DOHH2 (cell line): ENCODE results near the gene CCNA1.

Experiments
- H3F3A ChIP-seq: fragments of 200-600 bp; sonication (generic), shearing (Covaris generic); 2 replicates; pipeline ENCODE4 v1.6.0; 2016; ENCODE audit warnings: antibody characterized with exemption, mild to moderate bottlenecking; ENCODE audit not compliant: control insufficient read depth, insufficient read depth
- H3K27ac ChIP-seq: fragments of 200-600 bp; sonication (generic); 2 replicates; pipeline ENCODE4 v1.5.1; 2014; ENCODE audit warnings: low read depth, mild to moderate bottlenecking, low read length, moderate library complexity
- H3K27me3 ChIP-seq: fragments of 200-600 bp; sonication (generic); 2 replicates; pipeline ENCODE4 v1.6.1; 2014; ENCODE audit warnings: mild to moderate bottlenecking, low read length, mixed read lengths; ENCODE audit not compliant: control insufficient read depth
- H3K36me3 ChIP-seq: fragments of 200-600 bp; sonication (generic); 2 replicates; pipeline ENCODE4 v1.6.1; 2014; ENCODE audit warnings: mild to moderate bottlenecking, low read length, moderate library complexity, mixed read lengths; ENCODE audit not compliant: control insufficient read depth
- H3K4me1 ChIP-seq: fragments of 200-600 bp; sonication (generic); 2 replicates; pipeline ENCODE4 v1.6.1; 2014; ENCODE audit warnings: mild to moderate bottlenecking, low read length, mixed read lengths; ENCODE audit not compliant: control insufficient read depth
- H3K4me2 ChIP-seq: fragments of 200-600 bp; sonication (generic); 2 replicates; pipeline ENCODE4 v1.6.0; 2014; ENCODE audit warnings: mild to moderate bottlenecking, low read length, moderate library complexity
- H3K4me3 ChIP-seq: fragments of 200-600 bp; sonication (generic); 2 replicates; pipeline ENCODE4 v1.5.1; 2014; ENCODE audit warnings: mild to moderate bottlenecking, low read length, mixed read lengths
- H3K79me2 ChIP-seq: fragments of 200-600 bp; sonication (generic); 2 replicates; pipeline ENCODE4 v1.6.1; 2014; ENCODE audit warnings: mild to moderate bottlenecking, low read length, mixed read lengths; ENCODE audit not compliant: control insufficient read depth
- H3K9me2 ChIP-seq: fragments of 200-600 bp; sonication (generic); replicated peaks from 2 replicates; pipeline ENCODE4 v1.6.1; 2014; ENCODE audit warnings: mild to moderate bottlenecking, low read length, mixed read lengths; ENCODE audit not compliant: control insufficient read depth
- H3K9me3 ChIP-seq: fragments of 200-600 bp; sonication (generic); 2 replicates; pipeline ENCODE4 v1.6.1; 2014; ENCODE audit warnings: antibody characterized with exemption, low read length, mixed read lengths; ENCODE audit not compliant: control insufficient read depth, insufficient read depth
- H4K20me1 ChIP-seq: fragments of 200-600 bp; sonication (generic); 2 replicates; pipeline ENCODE4 v1.6.0; 2014; ENCODE audit warnings: low read depth, mild to moderate bottlenecking, antibody characterized with exemption, low read length, moderate library complexity; ENCODE audit not compliant: control insufficient read depth, insufficient read depth
- EZH2phosphoT487 ChIP-seq: fragments of 200-600 bp; sonication (generic); IDR thresholded peaks from 2 replicates; pipeline ENCODE4 v1.6.1; 2017; ENCODE audit warnings: borderline replicate concordance, mild to moderate bottlenecking, antibody characterized with exemption, low read length, moderate library complexity, mixed read lengths
- TF ChIP-seq, protein P1 (sequence below): fragments of 200-600 bp; sonication (generic); IDR thresholded peaks from one replicate; pipeline ENCODE4 v1.5.1; 2014; ENCODE audit warnings: antibody characterized with exemption, mild to moderate bottlenecking, low read depth, low read length; ENCODE audit not compliant: poor library complexity, severe bottlenecking

CCNA1 gene

DNA sequence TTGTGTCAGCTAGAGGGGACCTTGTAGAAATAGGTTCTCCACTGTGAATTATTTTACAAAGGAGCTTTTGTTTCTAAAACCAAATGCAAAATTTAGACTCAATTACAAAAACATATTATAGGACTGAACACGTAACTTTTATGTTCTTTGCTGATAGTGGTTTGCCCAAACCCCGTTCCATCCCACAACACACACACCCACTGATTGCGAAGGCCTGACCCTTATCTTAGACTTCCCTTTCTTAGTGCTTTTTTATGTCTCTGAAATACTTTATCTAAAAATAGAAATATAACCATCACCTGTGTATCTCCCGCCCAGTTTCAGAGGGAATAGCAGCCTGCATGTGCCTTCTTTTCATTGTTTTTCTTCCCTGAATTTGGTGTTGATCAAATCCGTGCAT, 13.0 kb downstream of the CCNA1 start:
- Histone ChIP-seq H4K20me1 (no peaks in the 10 kb centered on the region), H3K4me3 (no peak overlapping the region), H3K79me2 (no peaks in the 10 kb centered on the region), H3K4me1 (no peaks in the 10 kb centered on the region), H3K9me2 (no peaks in the 10 kb centered on the region), H3K4me2 (no peak overlapping the region), H3K9me3 (no peaks in the 10 kb centered on the region), H3K27me3 (no peaks in the 10 kb centered on the region), H3F3A (no peaks in the 10 kb centered on the region), H3K36me3 (no peaks in the 10 kb centered on the region), H3K27ac (no peak overlapping the region)
- no peak for TF ChIP-seq EZH2phosphoT487
- TF ChIP-seq, protein P1, sequence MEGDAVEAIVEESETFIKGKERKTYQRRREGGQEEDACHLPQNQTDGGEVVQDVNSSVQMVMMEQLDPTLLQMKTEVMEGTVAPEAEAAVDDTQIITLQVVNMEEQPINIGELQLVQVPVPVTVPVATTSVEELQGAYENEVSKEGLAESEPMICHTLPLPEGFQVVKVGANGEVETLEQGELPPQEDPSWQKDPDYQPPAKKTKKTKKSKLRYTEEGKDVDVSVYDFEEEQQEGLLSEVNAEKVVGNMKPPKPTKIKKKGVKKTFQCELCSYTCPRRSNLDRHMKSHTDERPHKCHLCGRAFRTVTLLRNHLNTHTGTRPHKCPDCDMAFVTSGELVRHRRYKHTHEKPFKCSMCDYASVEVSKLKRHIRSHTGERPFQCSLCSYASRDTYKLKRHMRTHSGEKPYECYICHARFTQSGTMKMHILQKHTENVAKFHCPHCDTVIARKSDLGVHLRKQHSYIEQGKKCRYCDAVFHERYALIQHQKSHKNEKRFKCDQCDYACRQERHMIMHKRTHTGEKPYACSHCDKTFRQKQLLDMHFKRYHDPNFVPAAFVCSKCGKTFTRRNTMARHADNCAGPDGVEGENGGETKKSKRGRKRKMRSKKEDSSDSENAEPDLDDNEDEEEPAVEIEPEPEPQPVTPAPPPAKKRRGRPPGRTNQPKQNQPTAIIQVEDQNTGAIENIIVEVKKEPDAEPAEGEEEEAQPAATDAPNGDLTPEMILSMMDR, result no peak

- H3K79me2 ChIP-seq, result no peaks in the 10 kb centered on the region
- no peak overlapping the region for H3K27ac ChIP-seq
- H4K20me1 ChIP-seq, result no peaks in the 10 kb centered on the region
- H3F3A ChIP-seq, result no peaks in the 10 kb centered on the region
- H3K9me3 ChIP-seq, result no peaks in the 10 kb centered on the region
- no peaks in the 10 kb centered on the region for H3K4me1 ChIP-seq
- no peak for TF ChIP-seq EZH2phosphoT487
- TF ChIP-seq, protein P1, result no peak
- no peaks in the 10 kb centered on the region for H3K36me3 ChIP-seq
- no peaks in the 10 kb centered on the region for H3K9me2 ChIP-seq
- 0 out of 2 replicates have a peak, but pooled peaks cover 3% of the 10 kb centered on the region for H3K27me3 ChIP-seq
- H3K4me3 ChIP-seq, result no peak overlapping the region
- no peak overlapping the region for H3K4me2 ChIP-seq
Observed at GRCh38 chr13:36445891-36446351, 13.6 kb downstream of the CCNA1 start.

GRCh38 chr13:36447501-36447900, 15.2 kb downstream of the CCNA1 start:
- Histone ChIP-seq H3K36me3 (no peaks in the 10 kb centered on the region), H3K4me3 (no peak overlapping the region), H3K4me2 (no peak overlapping the region), H3K4me1 (no peaks in the 10 kb centered on the region), H4K20me1 (no peaks in the 10 kb centered on the region), H3K27ac (no peak overlapping the region), H3K79me2 (no peaks in the 10 kb centered on the region), H3F3A (no peaks in the 10 kb centered on the region), H3K27me3 (0 out of 2 replicates have a peak, but pooled peaks cover 3% of the 10 kb centered on the region), H3K9me3 (no peaks in the 10 kb centered on the region), H3K9me2 (no peaks in the 10 kb centered on the region)
- TF ChIP-seq, protein P1, result no peak
- TF ChIP-seq EZH2phosphoT487, result no peak

GRCh38 chr13:36450534-36450933, 18.2 kb downstream of the CCNA1 start:
- Histone ChIP-seq H3K36me3 (no peaks in the 10 kb centered on the region), H3K27me3 (0 out of 2 replicates have a peak, but pooled peaks cover 3% of the 10 kb centered on the region), H3K4me2 (no peak overlapping the region), H3K79me2 (no peaks in the 10 kb centered on the region), H3K4me1 (no peaks in the 10 kb centered on the region), H3K4me3 (no peak overlapping the region), H4K20me1 (no peaks in the 10 kb centered on the region), H3F3A (no peaks in the 10 kb centered on the region), H3K27ac (no peak overlapping the region), H3K9me2 (no peaks in the 10 kb centered on the region), H3K9me3 (no peaks in the 10 kb centered on the region)
- TF ChIP-seq, protein P1, result no peak
- TF ChIP-seq EZH2phosphoT487, result no peak
